Esophagus muscularis mucosa (tissue), 4 donors: ENCODE data around the gene CCDC170. TPM values are rescaled to one million over a fixed set of nuclear protein-coding genes. Genes with fewer than 3 reads are reported as not detected.

ENCODE experiments used
- DNase-seq: peaks from one replicate; pipeline ENCODE4 v3.0.0-alpha.2; 2017; ENCODE audit errors: extremely low spot score
- H3K27ac ChIP-seq, 4 donors: fragments of 200-600 bp; sonication (generic); replicated peaks in 1 of 4; 1 replicate in 3 of 4; 2 replicates in 1 of 4; pipeline ENCODE4 v1.5.1; 2016 to 2019; ENCODE audit warnings: mild to moderate bottlenecking in 1 of 4
- H3K27me3 ChIP-seq, 4 donors: fragments of 200-600 bp; sonication (generic); one replicate each; pipeline versions ENCODE4 v1.5.1 to v1.6.0; 2016 to 2019
- H3K36me3 ChIP-seq, 4 donors: fragments of 200-600 bp; sonication (generic); one replicate each; pipeline ENCODE4 v1.5.1; 2016 to 2019
- H3K4me1 ChIP-seq, 4 donors: fragments of 200-600 bp; sonication (generic); one replicate each; pipeline ENCODE4 v1.5.1; 2016 to 2019
- H3K4me3 ChIP-seq, 4 donors: fragments of 200-600 bp; sonication (generic); 1 replicate in 2 of 4; 2 replicates in 2 of 4; pipeline ENCODE4 v1.5.1; 2016 to 2019; ENCODE audit warnings: mild to moderate bottlenecking in 4 of 4, moderate library complexity in 1 of 4
- H3K9me3 ChIP-seq, 4 donors: fragments of 200-600 bp; sonication (generic); 1 replicate in 3 of 4; 2 replicates in 1 of 4; pipeline ENCODE4 v1.5.1; 2016 to 2019
- CTCF ChIP-seq, 3 experiments: fragments of 200-600 bp in 2 of 3; fragments of 450-650 bp in 1 of 3; sonication (generic) in 2 of 3; IDR thresholded peaks; one replicate each; pipeline ENCODE4 v1.5.1; 2017 to 2019; ENCODE audit warnings: antibody characterized with exemption in 3 of 3, mild to moderate bottlenecking in 2 of 3, moderate library complexity in 1 of 3
- EP300 ChIP-seq: sonication (generic); formaldehyde crosslinking; IDR thresholded peaks from one replicate; pipeline ENCODE4 v1.6.1; 2017; ENCODE audit warnings: antibody characterized with exemption
- POLR2A ChIP-seq: fragments of 450-650 bp; IDR thresholded peaks from one replicate; pipeline ENCODE4 v1.6.1; 2017; ENCODE audit warnings: antibody characterized with exemption, moderate library complexity, mild to moderate bottlenecking, low read depth
- POLR2AphosphoS5 ChIP-seq, 2 donors: sonication (generic); formaldehyde crosslinking; IDR thresholded peaks; one replicate each; pipeline ENCODE4 v1.6.1; 2017; ENCODE audit warnings: antibody characterized with exemption in 2 of 2
- WGBS: methylation state at CpG from one replicate; pipeline ENCODE4 v1.1.5; 2018; 5-methylcytosine and 5-hydroxymethylcytosine counted together
- intact Hi-C: fragments of 100-400 bp; cut with DNase I; formaldehyde crosslinking; loops from one replicate; pipeline ENCODE4 v1.15.1; 2023
- total RNA-seq, 4 donors: library from RNA; depleted of rRNA; stranded (reverse); fragments of >200 nt; gene quantifications; one replicate each; pipeline versions ENCODE4 v1.1.0 to v1.2.1, GENCODE V29; 2016

Gene CCDC170
- total RNA-seq, 4 donors from 2014 or later, result 0.32 to 1.5 (median 0.49) TPM

- peaks cover 0 to 11% (median 0%) of the 10 kb centered on the region in 4 donors for H3K9me3 ChIP-seq
- no peaks in the 10 kb centered on the region for H3K4me1 ChIP-seq
- H3K4me3 ChIP-seq, result no peak overlapping the region
- H3K36me3 ChIP-seq, result no peaks in the 10 kb centered on the region
- intact Hi-C loops, result no loop called here
- H3K27me3 ChIP-seq, result no peaks in the 10 kb centered on the region
- no peak for DNase-seq
- TF ChIP-seq POLR2A (no peak), EP300 (no peak), POLR2AphosphoS5 (IDR thresholded peaks at IDR 0.05) (no peak), CTCF (IDR thresholded peaks at IDR 0.05) (no peak)
- WGBS, result 81% methylated on average over 5 of the region's 5 CpGs
- H3K27ac ChIP-seq, result no peak overlapping the region
These were observed 83.4 kb downstream of the CCDC170 start for GRCh38 chr6:151577257-151577656.

- no peak overlapping the region for H3K4me3 ChIP-seq
- H3K27me3 ChIP-seq, result no peaks in the 10 kb centered on the region
- DNase-seq, result no peak
- no peaks in the 10 kb centered on the region for H3K4me1 ChIP-seq
- WGBS, result 72% methylated on average over 2 of the region's 2 CpGs
- intact Hi-C loops, result no loop called here
- H3K9me3 ChIP-seq, result peaks cover 0 to 16% (median 0%) of the 10 kb centered on the region in 4 donors
- no peak overlapping the region for H3K27ac ChIP-seq
- TF ChIP-seq CTCF (IDR thresholded peaks at IDR 0.05) (no peak), EP300 (no peak), POLR2A (no peak), POLR2AphosphoS5 (IDR thresholded peaks at IDR 0.05) (no peak)
- H3K36me3 ChIP-seq, result no peaks in the 10 kb centered on the region
These were observed 91.9 kb downstream of the CCDC170 start for GRCh38 chr6:151585741-151586140.

- H3K27me3 ChIP-seq, result no peaks in the 10 kb centered on the region
- TF ChIP-seq POLR2AphosphoS5 (IDR thresholded peaks at IDR 0.05), result no peak
- no peak for TF ChIP-seq EP300
- TF ChIP-seq POLR2A, result no peak
- TF ChIP-seq CTCF (IDR thresholded peaks at IDR 0.05), result no peak
- DNase-seq, result no peak
- no peaks in the 10 kb centered on the region for H3K36me3 ChIP-seq
- no peak overlapping the region for H3K4me3 ChIP-seq
- H3K9me3 ChIP-seq, result peaks cover 0 to 12% (median 8%) of the 10 kb centered on the region in 4 donors
- no peaks in the 10 kb centered on the region for H3K4me1 ChIP-seq
- no peak overlapping the region for H3K27ac ChIP-seq
- intact Hi-C loops, result no loop called here
- 42% methylated on average over 6 of the region's 6 CpGs for WGBS
These were observed 95.8 kb downstream of the CCDC170 start for GRCh38 chr6:151589667-151590066.

GRCh38 chr6:151590742-151591141, 96.9 kb downstream of the CCDC170 start:
- no peak overlapping the region for H3K4me3 ChIP-seq
- H3K27ac ChIP-seq, result no peak overlapping the region

More at GRCh38 chr6:151590742-151591141, 96.9 kb downstream of the CCDC170 start:
- no peaks in the 10 kb centered on the region for H3K4me1 ChIP-seq
- no peak for DNase-seq
- H3K9me3 ChIP-seq, result peaks cover 0 to 12% (median 8%) of the 10 kb centered on the region in 4 donors
- H3K36me3 ChIP-seq, result no peaks in the 10 kb centered on the region
- H3K27me3 ChIP-seq, result no peaks in the 10 kb centered on the region
- intact Hi-C loops, result no loop called here
- WGBS, result 83% methylated on average over 2 of the region's 2 CpGs
- TF ChIP-seq CTCF (IDR thresholded peaks at IDR 0.05) (no peak), POLR2A (no peak), EP300 (no peak), POLR2AphosphoS5 (IDR thresholded peaks at IDR 0.05) (no peak)
